ENCODE data around the gene TREH.

The TREH gene

DNA sequence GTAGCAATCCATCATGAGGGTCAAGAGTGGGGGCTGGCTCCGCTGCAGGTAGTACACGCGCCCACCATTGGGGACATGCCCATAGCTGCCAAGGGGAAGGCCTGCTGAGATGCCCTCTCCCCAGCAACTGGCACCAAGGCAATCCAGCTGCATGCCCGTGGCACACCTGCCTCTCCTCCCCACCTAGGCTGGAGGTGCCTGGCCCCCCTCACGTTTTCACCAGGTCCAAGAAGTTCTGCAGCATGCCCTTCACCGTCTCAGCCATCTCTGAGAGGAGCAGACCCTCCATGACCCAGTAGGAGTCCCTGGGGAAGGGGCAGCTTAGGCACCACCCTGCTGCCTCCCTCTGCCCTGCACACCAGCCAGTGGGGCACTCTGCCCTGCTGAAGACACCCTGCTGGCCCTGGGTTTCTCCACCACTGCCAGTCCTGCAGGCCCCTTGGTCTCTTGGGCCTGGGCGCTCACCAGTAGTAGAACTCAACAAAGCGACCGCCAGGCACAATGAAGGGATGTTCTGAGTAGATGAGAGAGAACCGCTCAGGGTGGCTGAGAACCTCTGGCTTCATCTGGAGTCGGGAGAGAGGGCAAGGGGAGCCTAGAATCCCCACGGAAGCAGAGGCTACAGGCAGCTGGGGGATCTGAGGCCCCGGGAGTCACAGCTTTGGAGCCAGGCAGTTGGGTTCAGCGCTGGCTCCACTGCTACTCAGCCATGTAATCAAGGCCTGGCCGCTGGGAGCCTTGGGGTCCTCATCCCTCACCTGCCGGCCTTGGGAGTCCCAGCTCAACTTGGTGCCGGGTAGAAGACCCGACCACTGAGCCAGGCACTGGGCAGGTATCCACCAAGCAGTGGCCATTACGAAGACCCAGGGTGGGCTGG is 17.8 kb downstream of the TREH start:
- DNase-seq, result no peak
- H3K9me3 Mint-ChIP-seq, result no peaks in the 10 kb centered on the region
- H3K4me3 Mint-ChIP-seq, result no peak overlapping the region
- no peak for ATAC-seq
- H3K4me1 Mint-ChIP-seq, result peaks cover 14% of the 10 kb centered on the region
- no peaks in the 10 kb centered on the region for H3K27me3 Mint-ChIP-seq
- H3K27ac Mint-ChIP-seq, result peak overlapping the region in 1 of 2 donors; percentile 36

DNA sequence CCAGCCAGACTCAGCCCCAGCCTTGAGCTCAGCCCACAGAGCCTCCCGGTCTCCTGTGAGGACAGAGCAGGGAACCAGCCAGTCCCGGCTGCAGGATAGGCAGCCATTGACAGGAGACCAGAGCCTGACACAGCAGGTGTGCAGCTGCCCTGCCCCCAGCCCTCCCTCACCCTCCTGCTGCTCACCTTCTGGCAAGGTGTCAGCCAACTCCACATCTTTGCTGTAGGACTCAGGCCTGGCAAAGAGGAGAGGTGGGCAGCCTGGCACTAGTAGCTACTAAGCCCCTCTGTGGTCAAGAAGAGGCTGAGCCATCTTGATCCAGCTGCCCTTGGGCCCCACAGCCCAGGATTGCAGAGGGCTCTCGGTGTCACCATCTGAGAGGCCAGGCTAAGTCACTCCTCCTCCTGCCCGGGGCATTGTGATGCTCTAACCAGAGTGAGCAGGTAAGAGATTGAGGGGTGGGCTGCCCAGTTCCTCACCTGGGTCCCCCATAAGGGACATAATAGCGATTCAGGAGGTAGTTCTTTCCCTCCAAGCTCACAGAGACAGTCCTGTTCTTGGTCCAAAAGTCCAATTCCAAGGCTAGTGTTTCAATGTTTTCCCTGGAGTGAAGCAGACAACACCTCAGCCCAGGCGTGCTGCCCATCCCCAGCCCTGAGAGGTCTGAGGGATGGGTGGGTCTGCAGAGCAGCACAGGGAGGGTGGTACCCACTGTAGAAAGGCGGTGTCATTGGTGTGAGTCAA is 18.6 kb downstream of the TREH start:
- H3K4me1 Mint-ChIP-seq, result peaks cover 14% of the 10 kb centered on the region
- no peaks in the 10 kb centered on the region for H3K9me3 Mint-ChIP-seq
- H3K27ac Mint-ChIP-seq, result no peak overlapping the region
- no peaks in the 10 kb centered on the region for H3K27me3 Mint-ChIP-seq
- ATAC-seq, result no peak
- no peak overlapping the region for H3K4me3 Mint-ChIP-seq
- no peak for DNase-seq

DNA sequence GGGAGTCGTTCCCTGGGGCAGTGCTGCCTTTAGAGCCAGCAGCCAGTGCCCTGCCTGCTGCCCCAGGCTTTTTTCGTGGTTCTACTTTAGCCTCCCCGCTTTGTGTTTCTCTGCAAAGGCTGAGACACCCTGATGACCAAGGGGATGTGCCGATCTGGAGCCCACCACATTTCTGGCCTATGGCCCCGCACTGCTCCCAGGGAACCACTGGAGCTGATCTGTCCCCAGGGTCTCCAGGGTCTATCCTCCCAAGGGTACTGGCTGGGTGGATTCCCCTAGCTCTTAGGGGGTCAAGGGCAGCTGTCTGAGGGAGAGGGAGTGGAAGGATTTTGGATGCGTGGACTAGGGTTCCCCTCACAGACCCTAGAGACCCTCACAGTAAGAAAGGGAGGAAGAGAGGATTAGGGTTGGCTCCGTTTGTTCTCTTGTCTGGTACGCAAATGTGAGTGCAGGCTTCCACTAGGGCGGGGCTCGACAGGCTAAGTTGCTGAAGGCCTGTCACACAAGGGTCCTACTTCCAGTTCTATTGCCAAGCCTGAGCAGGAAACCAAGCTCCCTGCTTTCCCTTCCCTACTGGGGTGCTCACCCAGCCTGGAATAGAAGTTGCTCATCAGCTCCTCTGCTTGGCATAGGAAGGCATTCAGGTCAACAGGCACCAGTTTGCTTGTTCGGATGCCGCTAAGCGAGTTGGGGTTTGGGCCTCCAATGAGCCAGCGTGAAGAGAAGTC is 19.3 kb downstream of the TREH start:
- DNase-seq (no peak), ATAC-seq (no peak)
- Mint-ChIP-seq H3K4me3 (peak overlapping the region in 1 of 2 donors; percentile 38), H3K9me3 (no peaks in the 10 kb centered on the region), H3K27ac (peak overlapping the region in 1 of 2 donors; percentile 85), H3K27me3 (no peaks in the 10 kb centered on the region), H3K4me1 (peaks cover 14% of the 10 kb centered on the region)

DNA sequence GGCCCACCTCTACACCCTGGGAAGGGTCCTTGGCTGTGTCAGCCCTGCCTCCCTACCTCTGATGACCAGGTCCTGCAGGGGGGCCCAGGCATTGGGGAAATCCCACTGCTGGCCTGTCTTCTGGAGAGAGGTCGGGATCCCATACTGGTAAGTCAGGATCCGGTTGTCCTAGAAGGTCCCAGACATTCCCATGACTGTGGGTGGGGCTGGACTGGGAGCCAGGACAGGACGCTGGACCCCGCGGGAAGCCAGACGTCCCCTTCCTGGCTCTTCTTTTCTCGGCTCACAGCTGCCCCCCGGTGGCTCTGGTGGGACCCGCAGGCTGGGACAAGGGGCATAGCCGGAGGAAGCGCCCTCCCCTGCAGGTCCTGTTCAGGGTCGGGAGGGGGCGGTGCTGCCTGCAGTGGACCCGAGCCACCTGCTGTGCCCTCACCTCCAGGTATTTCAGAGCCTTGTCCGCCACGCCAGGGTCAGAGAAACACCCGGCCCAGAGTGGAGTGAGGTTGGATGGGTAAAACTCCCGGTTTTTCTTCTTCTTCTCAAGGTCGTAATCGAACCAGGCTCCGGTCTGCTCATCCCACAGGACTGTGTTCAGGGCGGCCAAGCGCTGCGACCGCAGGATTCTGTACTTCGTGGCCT is 20.0 kb downstream of the TREH start:
- peaks cover 14% of the 10 kb centered on the region for H3K4me1 Mint-ChIP-seq
- peak overlapping the region in 1 of 2 donors; percentile 48 for H3K4me3 Mint-ChIP-seq
- H3K27ac Mint-ChIP-seq, result peak overlapping the region in 1 of 2 donors; percentile 85
- ATAC-seq, result peak; percentile 96
- no peaks in the 10 kb centered on the region for H3K27me3 Mint-ChIP-seq
- no peaks in the 10 kb centered on the region for H3K9me3 Mint-ChIP-seq
- DNase-seq, result peak; percentile 91 to 92

DNA sequence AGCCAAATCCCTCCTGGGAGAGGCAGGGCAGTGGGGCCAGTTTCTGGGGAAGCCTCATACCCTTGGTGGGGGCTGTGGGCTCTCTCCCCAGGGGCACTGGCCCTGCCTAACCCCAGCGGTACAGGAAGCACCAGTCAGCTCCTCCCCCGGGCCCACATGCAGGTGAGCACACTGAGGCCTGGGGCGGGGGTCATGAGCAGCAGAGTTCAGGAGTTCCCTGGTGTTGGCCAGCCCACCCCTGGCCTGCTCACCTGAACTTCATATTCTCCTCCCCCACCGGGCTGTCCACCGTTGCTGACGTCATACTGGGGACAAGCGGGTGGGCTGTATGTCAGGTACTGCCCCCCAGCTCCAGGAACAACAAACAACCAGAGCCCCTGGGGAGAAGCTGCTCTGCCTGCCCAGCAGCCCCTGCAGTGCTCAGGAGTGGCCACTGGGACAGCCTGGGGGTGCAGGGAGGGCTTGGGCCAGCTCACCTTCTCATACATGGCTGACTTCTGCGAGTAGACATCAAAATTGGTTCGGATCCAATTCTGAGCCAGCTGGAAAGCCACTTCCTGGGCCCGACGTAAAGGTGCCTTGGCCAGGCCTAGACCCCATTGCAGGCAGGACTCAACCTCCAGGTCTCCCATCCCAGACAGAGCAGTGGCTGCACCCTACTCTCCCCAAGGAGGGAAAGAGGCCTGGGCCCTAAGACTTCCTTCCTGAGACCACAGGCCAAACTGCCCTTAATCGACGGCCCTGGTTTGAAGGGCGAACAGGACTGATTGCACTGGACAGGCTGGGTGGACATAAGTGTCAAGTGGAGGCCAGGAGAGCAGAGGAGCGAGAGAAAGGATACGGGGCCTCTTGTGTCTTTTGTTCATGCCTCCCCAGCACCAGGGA is 20.8 kb downstream of the TREH start:
- Mint-ChIP-seq H3K27me3 (no peaks in the 10 kb centered on the region), H3K27ac (peak overlapping the region in 1 of 2 donors; percentile 60), H3K4me1 (peaks cover 14% of the 10 kb centered on the region), H3K9me3 (no peaks in the 10 kb centered on the region), H3K4me3 (peak overlapping the region in 1 of 2 donors; percentile 48)
- DNase-seq (no peak), ATAC-seq (no peak)

DNA sequence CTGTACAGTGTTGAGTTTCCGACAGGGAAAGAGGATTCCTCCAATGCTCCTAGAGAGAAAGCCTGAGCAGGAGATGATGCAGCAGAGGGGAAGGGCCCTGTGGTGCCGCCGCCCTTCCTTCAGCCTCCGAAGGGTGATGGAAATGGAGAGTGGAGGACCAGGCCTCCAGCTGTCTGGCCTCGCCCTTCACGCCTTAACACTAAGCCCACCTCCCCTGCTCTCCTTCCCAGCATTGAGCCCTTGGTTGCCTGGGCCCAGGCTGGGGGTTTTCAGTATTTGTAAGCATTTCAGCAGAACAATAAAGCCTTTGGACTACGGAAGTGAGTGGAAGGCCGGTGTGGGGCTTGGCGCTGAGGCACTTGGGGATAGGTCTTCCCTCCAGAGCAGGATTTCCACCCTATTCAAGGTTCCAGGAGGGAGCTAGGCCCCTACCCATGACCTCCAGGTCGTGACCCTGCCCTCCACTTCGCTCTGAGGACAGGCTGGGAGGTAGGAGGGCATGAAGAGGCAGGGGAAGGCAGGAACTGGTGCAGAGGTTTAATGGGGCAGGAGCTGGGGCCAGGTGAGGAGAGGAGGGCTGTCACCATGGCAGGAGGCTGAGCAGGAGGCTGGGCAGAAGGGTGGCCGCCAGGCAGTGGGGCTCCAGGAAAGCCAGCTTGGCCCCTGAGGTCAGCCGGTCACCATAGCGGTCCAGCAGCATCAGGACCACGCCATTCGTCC is 21.6 kb downstream of the TREH start:
- H3K4me3 Mint-ChIP-seq, result no peak overlapping the region
- DNase-seq, result no peak
- no peaks in the 10 kb centered on the region for H3K27me3 Mint-ChIP-seq
- H3K9me3 Mint-ChIP-seq, result no peaks in the 10 kb centered on the region
- no peak overlapping the region for H3K27ac Mint-ChIP-seq
- no peak for ATAC-seq
- peaks cover 15% of the 10 kb centered on the region for H3K4me1 Mint-ChIP-seq

DNA sequence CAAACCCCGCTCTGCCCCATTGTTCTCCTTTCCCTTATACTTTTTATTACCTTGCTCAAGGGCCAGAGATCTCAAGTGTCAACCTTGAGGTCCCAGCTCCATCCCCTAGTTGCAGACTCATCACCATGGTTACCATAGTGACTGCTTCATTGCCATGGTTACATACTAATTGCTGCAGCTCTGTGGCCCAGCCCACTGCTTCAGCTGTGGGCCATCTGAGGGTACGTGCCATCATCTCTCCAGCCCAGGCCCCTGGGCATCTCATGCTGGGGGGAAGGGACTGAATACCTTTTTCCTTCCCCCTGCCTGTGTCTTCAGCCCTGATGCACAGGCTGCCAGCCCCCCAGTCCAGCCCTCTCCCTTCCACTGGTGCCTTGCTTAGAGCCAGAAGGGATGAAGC is 22.2 kb downstream of the TREH start:
- H3K27me3 Mint-ChIP-seq, result no peaks in the 10 kb centered on the region
- H3K27ac Mint-ChIP-seq, result no peak overlapping the region
- ATAC-seq (no peak), DNase-seq (no peak)
- H3K4me3 Mint-ChIP-seq, result no peak overlapping the region
- H3K4me1 Mint-ChIP-seq, result peaks cover 21% of the 10 kb centered on the region
- no peaks in the 10 kb centered on the region for H3K9me3 Mint-ChIP-seq

DNA sequence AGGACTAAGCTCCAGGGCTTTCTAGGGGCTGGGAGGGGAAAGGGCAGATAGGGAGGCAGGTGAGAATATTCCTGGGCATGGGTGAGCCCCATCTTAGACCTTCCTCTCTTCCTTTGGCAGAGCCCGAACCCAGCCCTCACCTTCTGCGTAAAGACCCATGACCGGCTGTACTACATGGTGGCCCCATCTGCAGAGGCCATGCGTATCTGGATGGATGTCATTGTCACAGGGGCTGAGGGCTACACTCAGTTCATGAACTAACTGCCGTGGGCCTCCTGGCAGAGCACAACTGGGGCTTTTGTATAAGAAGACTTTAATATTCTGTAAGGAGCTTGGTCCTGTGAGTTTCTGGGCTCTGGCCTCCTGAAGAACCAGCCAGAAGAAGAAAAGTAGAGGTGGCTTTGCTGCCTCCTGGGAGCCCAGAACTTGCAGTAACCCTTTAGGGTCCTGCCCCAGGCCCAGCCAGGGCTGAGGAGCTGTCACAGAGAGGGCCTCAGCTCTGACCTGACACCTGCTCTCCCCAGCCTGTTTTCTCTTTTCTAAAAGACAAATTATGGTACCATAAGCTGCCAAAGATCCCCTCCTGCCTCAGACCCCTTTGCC is 22.8 kb downstream of the TREH start:
- no peak for ATAC-seq
- no peak overlapping the region for H3K27ac Mint-ChIP-seq
- peaks cover 22% of the 10 kb centered on the region for H3K4me1 Mint-ChIP-seq
- no peaks in the 10 kb centered on the region for H3K27me3 Mint-ChIP-seq
- no peaks in the 10 kb centered on the region for H3K9me3 Mint-ChIP-seq
- no peak for DNase-seq
- no peak overlapping the region for H3K4me3 Mint-ChIP-seq

DNA sequence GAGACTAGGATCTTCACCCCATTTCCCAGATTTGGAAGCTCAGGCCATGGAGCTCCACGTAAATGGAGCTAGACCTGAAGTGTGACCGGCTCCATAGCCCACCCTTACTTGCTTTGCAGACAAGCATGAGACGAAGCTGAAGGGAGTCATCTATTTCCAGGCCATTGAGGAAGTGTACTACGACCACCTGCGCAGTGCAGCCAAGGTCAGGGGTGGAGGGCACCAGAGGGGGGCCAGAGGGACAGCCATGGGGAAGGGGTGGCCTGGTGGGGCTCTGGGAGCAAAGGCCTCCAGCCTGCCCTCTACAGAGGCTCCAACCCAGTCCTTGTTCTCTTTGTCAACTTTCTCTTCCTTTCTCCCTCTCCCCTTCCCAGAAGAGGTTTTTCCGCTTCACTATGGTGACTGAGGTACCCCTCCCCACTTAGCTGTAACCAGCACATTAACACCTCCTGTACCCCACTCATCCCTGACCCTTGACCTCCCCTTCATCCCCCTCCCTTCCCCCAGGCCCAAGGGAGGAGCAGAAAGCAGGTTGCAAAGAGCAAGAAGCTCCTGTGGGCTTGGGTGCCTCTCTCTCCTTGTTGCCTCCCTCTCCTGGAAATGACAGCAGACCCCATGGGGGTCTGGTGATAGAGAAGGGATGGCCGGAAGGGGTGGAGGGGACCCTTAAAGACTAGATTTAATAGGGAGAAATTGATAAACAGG is 23.8 kb downstream of the TREH start:
- no peaks in the 10 kb centered on the region for H3K27me3 Mint-ChIP-seq
- H3K27ac Mint-ChIP-seq, result no peak overlapping the region
- ATAC-seq (no peak), DNase-seq (no peak)
- no peaks in the 10 kb centered on the region for H3K9me3 Mint-ChIP-seq
- peaks cover 22% of the 10 kb centered on the region for H3K4me1 Mint-ChIP-seq
- H3K4me3 Mint-ChIP-seq, result no peak overlapping the region

DNA sequence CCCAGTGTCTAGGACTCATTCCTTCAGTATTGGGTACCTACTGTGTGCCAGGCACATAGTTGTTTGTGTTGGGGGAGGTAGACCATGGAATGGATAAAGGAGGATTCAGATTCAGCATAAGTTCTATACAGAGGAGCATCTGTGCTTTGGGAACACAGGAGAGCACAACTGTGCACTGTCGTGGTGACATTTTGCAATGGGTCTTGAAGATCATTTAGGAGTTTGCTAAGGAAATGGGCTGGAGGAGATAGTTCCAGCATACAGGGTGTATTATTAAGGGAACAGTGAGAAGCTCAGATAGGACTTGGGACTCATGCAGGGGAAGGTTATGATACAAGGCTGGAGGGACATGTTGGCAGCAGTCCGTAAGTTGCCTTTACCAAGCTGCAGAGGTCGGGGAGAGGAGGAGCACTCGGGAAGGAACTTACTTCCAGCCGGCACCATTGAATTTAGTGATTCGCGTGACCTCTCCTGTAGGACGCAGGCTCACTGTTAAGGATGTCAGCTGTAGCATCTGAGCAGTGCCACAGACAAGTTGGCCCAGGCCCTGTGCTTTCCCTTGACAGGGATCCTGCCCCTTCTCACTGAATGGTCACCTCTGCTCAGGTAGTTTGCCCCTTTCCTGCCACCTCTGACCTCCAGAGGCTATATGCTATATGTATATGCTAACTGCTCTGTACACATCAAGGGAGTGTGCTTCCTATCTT is 25.6 kb downstream of the TREH start:
- ATAC-seq (no peak), DNase-seq (no peak)
- no peaks in the 10 kb centered on the region for H3K9me3 Mint-ChIP-seq
- no peak overlapping the region for H3K4me3 Mint-ChIP-seq
- H3K27me3 Mint-ChIP-seq, result no peaks in the 10 kb centered on the region
- H3K27ac Mint-ChIP-seq, result no peak overlapping the region
- H3K4me1 Mint-ChIP-seq, result peaks cover 9% of the 10 kb centered on the region

DNA sequence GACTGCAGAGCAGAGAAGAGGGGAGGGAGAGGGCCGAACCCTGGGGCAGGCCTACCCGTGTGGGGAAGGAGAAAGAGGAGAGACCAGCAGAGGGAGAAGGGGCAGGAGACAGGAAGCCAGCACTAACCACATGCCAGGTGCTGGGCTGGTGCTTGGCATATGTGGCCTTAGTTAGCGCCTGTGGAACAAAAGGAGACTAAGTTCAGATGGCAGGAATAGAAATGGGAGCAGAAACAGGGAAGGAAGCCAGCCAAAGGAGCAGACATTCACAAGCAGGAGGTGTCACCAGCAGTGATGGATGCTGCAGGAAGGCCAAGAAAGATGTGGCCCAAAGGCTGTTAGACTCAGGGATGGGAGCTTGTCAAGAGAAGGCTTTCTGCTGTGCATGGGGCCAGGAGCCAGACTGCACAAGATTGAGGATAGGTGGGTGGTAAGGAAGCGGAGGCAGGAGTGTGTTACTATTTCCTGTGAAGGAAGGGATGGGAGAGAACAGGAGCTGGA is 26.7 kb downstream of the TREH start:
- Mint-ChIP-seq H3K27me3 (no peaks in the 10 kb centered on the region), H3K4me1 (peaks cover 8% of the 10 kb centered on the region), H3K27ac (peak overlapping the region in 1 of 2 donors; percentile 35), H3K4me3 (no peak overlapping the region), H3K9me3 (no peaks in the 10 kb centered on the region)
- ATAC-seq (no peak), DNase-seq (no peak)

DNA sequence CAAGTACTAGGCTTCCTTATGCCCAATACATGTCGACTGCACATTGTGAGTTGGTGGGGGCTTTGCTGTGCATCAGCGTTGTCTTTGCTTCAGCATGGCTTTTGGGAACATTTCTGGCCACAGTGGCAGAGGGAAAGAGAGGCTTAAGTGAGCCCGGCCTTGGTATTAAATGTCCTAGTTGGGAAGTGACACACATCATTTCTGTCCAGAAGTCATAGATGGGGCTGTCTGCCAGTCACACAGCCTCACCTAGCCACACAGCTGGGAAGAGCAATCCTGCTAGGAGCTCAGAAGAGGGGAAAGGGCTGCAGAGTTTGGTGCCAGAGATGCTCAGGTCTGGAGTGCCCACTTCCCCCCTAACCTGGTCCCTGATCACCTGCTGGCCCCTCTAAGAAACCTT is 27.6 kb downstream of the TREH start:
- Mint-ChIP-seq H3K4me3 (no peak overlapping the region), H3K4me1 (peaks cover 8% of the 10 kb centered on the region), H3K27me3 (no peaks in the 10 kb centered on the region), H3K27ac (peak overlapping the region in 1 of 2 donors; percentile 28), H3K9me3 (no peaks in the 10 kb centered on the region)
- DNase-seq (no peak), ATAC-seq (no peak)

DNA sequence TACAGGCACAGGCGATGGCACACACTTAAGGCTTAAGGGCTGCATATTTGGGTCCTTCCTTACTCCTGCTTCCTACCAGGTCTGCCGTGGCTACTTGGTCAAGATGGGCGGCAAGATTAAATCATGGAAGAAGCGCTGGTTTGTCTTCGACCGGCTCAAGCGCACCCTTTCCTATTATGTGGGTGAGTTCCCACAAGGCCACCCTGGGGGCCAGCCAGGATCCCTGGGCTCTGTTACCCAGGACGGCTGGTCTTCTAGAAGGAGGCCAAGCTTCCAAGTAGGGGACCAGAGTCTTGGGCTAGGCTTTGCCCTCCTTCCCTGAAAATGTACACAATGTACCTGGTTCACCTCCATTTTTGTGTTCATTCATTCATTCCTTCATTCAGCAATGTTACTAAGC is 29.1 kb downstream of the TREH start:
- Mint-ChIP-seq H3K27me3 (no peaks in the 10 kb centered on the region), H3K4me1 (peaks cover 8% of the 10 kb centered on the region)
- no peak for ATAC-seq

More for the DNA sequence above, 29.1 kb downstream of the TREH start:
- no peaks in the 10 kb centered on the region for H3K9me3 Mint-ChIP-seq
- no peak for DNase-seq
- no peak overlapping the region for H3K27ac Mint-ChIP-seq
- H3K4me3 Mint-ChIP-seq, result no peak overlapping the region

Data from stimulated activated naive CD8-positive, alpha-beta T cell treated with anti-CD3 and anti-CD28 coated beads, Interleukin-15, amount 100 ng/mL, for 72 hours (primary cell).